SKM-1 (cell line): Measurements from ENCODE around the gene IL10RA.
"Not testable (repeated sequence)": the region's sequence is repeated elsewhere in the genome, so short reads cannot be mapped to it uniquely, and the experiment has no call there.

ENCODE experiments used
- DNase-seq: peaks from one replicate; lab custom pipeline; 2025; ENCODE audit not compliant: unreplicated experiment; lab: John Stamatoyannopoulos, UW

The IL10RA gene

GRCh38 chr11:117961896-117962295 is 24.3 kb upstream of the IL10RA start:
- no peak for DNase-seq

- no peak for DNase-seq
These were observed 23.4 kb upstream of the IL10RA start for GRCh38 chr11:117962826-117963225.

GRCh38 chr11:117966908-117967307 is 19.3 kb upstream of the IL10RA start:
- no peak for DNase-seq

DNA sequence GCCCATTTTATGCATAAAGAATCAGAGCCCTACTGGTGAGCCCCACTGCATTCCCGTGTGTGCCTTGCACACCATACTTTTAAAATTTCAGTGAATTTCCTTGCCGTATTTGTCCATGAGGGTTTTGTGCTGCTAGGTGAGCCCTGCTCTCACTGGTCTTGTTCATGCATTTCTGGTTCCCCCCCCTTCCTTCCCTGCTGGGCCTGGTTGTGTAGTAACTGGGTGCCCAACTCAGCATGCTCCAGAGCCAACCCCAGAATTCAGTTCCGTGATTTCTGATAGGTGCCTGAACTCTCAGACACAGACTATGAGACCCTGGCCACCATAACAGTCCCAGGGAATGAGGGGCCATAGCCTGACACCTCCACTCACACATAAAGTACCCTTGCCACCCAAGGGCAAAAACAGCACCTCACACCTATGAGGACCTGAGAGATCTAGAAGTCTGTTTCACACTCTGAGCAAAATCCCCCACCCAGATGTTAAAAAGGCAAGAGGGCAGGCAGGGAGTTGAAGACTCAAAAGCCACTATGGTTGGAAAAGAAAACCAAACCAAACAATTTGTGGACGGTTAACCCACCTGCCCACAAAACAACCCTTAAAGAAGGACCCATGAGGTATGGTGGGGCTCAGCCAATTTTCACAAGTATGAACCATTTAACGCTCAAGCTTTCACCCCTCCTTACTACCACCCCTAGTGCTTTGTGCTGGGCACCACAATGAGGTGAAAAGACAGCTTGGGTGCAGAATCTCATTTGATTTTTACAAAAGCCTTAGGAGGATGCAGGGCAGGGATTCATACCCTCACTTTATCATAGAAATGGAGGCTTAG is 16.8 kb upstream of the IL10RA start:
- DNase-seq: no peak

GRCh38 chr11:117970400-117971024 is 15.7 kb upstream of the IL10RA start:
- peak; percentile 73 for DNase-seq

GRCh38 chr11:117972044-117972443 is 14.2 kb upstream of the IL10RA start:
- DNase-seq: no peak

- DNase-seq: no peak
These were observed 13.3 kb upstream of the IL10RA start for GRCh38 chr11:117972629-117973502.

GRCh38 chr11:117973503-117973860 is 12.7 kb upstream of the IL10RA start:
- DNase-seq: peak; percentile 89

DNA sequence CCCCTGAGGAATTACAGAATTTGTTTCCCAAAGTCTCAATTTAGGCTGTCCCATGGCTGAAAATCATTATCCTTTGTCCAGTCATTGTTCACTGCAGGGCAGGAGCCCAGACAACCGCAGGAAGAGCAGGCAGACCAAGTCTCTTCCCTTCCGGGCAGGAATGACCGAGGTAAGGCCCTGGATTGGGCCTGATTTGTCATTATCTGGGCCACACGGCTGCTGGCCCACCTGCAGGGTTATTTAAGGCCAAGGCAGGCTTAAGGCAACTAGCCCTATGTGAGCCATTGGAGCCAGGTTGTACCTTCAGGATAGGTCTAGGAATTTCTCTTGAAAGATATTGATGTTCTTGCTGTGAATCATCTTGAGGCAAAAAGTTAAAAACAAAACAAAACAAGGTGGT is 9.7 kb upstream of the IL10RA start:
- DNase-seq: no peak

DNA sequence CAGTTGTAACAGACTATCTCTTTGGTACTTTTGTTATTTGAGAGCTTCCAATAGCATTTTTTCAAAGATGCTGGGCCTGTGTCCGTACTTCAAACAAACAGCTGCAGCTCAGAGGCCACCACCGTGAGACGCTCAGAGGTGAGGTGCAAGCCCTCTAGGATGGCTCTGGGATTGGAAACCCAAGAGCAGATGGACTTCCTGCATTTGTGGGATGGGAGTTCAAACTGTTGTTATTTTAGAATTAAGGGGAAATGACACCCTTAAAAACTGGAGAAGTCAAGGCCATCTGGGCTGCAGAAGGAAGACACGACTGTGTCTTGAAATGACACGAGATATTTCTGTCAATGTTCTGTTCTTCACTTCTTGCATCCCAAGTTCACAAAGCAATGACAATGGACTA is 9.2 kb upstream of the IL10RA start:
- no peak for DNase-seq

GRCh38 chr11:117977612-117978264 is 8.5 kb upstream of the IL10RA start:
- not testable (repeated sequence) for DNase-seq

GRCh38 chr11:117978291-117978910 is 7.8 kb upstream of the IL10RA start:
- DNase-seq: not testable (repeated sequence)

- no peak for DNase-seq
These were observed 7.2 kb upstream of the IL10RA start for GRCh38 chr11:117978991-117979390.

DNA sequence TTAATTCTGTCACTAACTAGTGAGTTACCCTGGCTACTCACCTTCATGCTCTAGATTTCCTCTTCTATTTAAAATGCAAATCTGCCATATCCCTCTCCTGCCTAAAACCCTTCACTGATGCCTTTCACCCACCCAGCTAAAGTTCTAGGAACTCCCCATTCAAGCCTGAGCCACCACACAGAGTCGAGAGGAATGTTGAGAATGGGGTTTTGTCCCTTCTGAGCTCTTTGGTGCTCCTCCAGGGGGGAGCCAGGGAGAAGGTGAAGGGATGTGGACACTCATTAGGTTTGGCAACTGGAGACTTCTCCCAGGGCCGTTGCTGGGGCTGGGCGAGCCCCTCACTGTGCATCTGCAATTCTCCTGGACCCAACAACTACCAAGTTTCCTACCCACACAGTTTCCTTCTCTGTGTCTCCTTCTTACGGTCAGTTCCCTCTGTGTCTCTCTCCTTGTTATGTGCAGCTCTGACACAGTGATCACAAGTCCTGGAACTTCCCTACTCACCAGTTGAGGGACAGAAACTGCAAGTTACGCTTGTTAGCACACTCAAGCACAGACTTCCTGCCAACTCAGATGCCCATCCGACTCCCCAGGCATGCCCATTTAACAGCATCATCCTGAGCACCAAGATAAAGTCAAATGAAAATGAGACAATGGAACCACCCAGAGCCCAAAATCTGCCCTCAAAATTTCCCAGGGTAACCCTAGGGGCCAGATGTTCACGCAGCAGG is 6.5 kb upstream of the IL10RA start:
- DNase-seq: no peak

- DNase-seq: no peak
These were observed 5.9 kb upstream of the IL10RA start for GRCh38 chr11:117980280-117980679.

DNA sequence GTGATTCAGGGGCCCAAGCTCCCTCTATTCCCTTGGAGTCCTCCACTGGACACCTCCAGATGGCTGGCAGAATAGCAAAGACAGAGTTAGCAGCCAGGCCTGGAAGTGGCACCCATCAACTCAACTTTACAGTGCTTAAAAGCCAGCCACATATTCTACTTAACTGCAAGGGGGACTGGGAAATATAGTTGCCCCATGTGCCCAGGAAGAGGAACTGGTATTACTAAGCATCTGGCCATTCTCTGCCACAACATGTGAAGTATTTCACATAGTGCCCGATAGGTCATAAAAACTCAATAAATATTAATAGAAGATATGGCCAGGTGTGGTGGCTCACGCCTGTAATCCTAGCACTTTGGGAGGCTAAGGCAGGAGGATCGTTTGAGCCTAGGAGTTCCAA is 5.5 kb upstream of the IL10RA start:
- DNase-seq: no peak

GRCh38 chr11:117983163-117983475 is 3.1 kb upstream of the IL10RA start:
- no peak for DNase-seq

GRCh38 chr11:117984476-117984875 is 1.7 kb upstream of the IL10RA start:
- DNase-seq: no peak

- peak; percentile 28 for DNase-seq
These were observed 884 bp downstream of the IL10RA start for GRCh38 chr11:117986981-117987574.
